GM20000 (cell line): ENCODE data around the gene SEMA3A.
"Not testable (repeated sequence)": the region's sequence is repeated elsewhere in the genome, so short reads cannot be mapped to it uniquely, and the experiment has no call there.

Experiments used
- DNase-seq: peaks from one replicate; pipeline ENCODE4 v3.0.0; 2012; ENCODE audit warnings: low spot score
- TF ChIP-seq, protein P1 (sequence below): IDR thresholded peaks from 2 replicates; pipeline ENCODE4 v1.5.1; 2012; ENCODE audit warnings: mild to moderate bottlenecking, control low read depth; ENCODE audit errors: extremely low read depth, missing control alignments

SEMA3A gene

GRCh38 chr7:84055904-84056605, 138.5 kb downstream of the SEMA3A start:
- TF ChIP-seq, protein P1, sequence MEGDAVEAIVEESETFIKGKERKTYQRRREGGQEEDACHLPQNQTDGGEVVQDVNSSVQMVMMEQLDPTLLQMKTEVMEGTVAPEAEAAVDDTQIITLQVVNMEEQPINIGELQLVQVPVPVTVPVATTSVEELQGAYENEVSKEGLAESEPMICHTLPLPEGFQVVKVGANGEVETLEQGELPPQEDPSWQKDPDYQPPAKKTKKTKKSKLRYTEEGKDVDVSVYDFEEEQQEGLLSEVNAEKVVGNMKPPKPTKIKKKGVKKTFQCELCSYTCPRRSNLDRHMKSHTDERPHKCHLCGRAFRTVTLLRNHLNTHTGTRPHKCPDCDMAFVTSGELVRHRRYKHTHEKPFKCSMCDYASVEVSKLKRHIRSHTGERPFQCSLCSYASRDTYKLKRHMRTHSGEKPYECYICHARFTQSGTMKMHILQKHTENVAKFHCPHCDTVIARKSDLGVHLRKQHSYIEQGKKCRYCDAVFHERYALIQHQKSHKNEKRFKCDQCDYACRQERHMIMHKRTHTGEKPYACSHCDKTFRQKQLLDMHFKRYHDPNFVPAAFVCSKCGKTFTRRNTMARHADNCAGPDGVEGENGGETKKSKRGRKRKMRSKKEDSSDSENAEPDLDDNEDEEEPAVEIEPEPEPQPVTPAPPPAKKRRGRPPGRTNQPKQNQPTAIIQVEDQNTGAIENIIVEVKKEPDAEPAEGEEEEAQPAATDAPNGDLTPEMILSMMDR: no peak
- DNase-seq: no peak

DNA sequence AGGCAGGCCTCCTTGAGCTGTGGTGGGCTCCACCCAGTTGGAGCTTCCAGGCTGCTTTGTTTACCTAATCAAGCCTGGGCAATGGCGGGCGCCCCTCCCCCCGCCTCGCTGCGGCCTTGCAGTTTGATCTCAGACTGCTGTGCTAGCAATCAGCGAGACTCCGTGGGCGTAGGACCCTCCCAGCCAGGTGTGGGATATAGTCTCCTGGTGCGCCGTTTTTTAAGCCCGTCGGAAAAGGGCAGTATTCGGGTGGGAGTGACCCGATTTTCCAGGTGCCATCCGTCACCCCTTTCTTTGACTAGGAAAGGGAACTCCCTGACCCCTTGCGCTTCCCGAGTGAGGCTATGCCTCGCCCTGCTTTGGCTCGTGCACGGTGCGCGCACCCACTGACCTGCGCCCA, 139.4 kb downstream of the SEMA3A start:
- DNase-seq: not testable (repeated sequence)

DNA sequence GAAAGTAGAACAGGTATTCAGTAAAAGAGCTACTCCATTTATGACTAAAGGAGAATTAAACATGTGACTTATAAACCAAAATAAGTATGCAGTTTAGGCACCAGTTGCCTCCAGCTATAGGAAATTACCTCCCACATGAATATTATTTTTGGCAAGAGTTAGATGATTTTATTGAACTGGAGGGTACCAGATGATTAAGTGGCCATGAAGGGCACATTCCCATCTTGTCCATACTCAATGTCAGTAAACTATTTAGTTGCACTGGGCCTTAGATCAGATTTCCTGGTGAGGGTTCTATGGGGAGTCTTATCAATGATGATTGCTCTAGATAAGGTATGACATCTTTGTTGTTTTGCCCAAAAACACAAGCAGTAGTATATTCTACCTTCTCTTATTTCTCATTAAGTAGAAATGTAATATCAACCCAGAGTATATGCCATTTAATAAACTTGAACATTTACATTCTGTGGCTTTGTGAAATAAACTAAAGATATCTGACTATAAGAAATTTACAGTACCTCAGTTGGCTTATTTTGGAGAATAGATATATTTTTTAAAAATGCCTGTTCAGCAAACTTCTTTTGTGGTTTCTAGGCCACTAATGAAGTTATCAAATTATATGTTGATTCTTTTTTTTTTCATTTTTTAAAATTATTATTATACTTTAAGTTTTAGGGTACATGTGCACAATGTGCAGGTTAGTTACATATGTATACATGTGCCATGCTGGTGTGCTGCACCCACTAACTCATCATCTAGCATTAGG, 145.3 kb downstream of the SEMA3A start:
- no peak for DNase-seq
- TF ChIP-seq, protein P1: no peak

DNA sequence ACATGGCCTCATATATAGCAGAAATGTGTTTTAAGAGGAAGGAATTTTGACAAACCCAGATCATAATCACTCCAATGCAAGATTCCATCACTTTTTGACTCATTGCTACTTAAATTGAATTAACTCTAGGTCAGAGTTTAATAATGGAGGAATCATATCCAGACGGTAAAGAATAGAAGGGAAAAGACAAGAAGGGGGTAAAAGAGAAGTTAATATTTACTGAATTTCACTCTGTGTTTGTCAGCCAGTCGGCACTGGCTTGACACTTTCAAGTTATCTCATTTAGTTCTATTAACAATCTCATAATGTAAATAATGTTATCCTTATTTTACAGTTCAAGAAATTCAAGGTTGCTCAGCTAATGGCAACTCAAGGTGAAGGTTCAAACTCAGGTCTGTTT, 147.5 kb downstream of the SEMA3A start:
- TF ChIP-seq, protein P1: no peak
- DNase-seq: no peak

DNA sequence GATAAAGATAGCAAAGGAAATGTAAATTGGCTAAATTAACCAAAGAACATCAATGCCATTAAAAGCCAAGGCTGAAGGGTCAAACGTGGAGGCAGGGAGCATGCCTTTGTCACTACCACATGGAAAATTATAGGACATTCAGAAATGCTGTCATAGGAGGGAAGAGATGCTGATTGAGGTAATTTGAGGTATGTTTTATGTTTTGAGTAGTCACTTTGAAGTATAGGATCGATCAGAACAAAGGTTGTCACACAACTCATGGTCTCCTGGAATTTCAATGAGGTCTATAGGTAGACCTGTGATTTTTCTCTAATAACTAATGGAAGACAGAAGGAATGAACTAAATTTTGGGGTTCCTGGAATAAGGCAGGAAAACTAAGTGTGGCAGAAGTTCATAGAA, 149.8 kb downstream of the SEMA3A start:
- TF ChIP-seq, protein P1: no peak

DNA sequence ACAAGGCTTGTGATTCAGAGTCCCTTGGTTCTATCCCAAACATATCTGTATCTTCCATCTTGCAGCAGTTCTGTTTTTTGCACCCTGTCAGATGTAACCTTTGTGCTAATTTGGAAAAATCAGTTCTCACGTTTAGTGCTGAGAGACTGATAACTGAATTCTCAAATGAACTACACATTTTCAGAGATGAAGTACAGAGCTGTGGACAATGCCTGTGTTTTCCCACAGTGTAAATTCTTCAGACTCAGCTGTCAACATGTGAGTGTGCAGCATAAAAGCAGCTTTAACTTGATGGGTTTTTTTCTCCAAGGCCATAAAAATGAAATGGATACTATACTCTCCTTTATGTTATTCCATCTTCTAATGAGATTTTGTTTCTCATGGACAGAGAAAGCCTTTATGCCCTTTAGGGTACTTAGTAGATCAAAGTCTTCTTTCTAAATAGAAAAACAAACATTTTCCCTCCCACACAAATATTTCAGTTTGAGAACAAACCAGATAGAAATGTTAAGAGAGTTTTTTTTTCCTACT, 150.9 kb downstream of the SEMA3A start:
- DNase-seq: no peak

More for the DNA sequence above, 149.8 kb downstream of the SEMA3A start:
- DNase-seq: no peak

GRCh38 chr7:84042110-84042539, 152.5 kb downstream of the SEMA3A start:
- TF ChIP-seq, protein P1: no peak
- no peak for DNase-seq

More for the DNA sequence above, 150.9 kb downstream of the SEMA3A start:
- TF ChIP-seq, protein P1: no peak
